Ureter (tissue), 1 donor: Measurements from ENCODE around the gene MPPE1. TPM values are rescaled to one million over a fixed set of nuclear protein-coding genes. Genes with fewer than 3 reads are reported as not detected.

Source experiments
- DNase-seq: peaks from one replicate; pipeline ENCODE4 v3.0.0-alpha.2; 2020; ENCODE audit warnings: low spot score
- total RNA-seq: library from RNA; stranded (reverse); gene quantifications from one replicate; pipeline ENCODE4 v1.2.4, GENCODE V29; 2023
- donor health status: DM: yes; HTN: yes; CAD: no.

The MPPE1 gene
- total RNA-seq, 1 donor from 2014 or later: 49.2 TPM

- DNase-seq: no peak
Observed at GRCh38 chr18:11884396-11885030, 23.6 kb downstream of the MPPE1 start.

- DNase-seq: no peak
Observed at GRCh38 chr18:11883153-11883552, 25.0 kb downstream of the MPPE1 start.

- no peak for DNase-seq
Observed at GRCh38 chr18:11882636-11883035, 25.5 kb downstream of the MPPE1 start.

- DNase-seq: no peak
Observed at GRCh38 chr18:11880586-11881304, 27.4 kb downstream of the MPPE1 start.

GRCh38 chr18:11877497-11878135 lies 30.5 kb downstream of the MPPE1 start:
- DNase-seq: no peak

- no peak for DNase-seq
Observed at GRCh38 chr18:11874676-11875075, 33.4 kb downstream of the MPPE1 start.

- no peak for DNase-seq
Observed at GRCh38 chr18:11873670-11874340, 34.3 kb downstream of the MPPE1 start.

- no peak for DNase-seq
Observed at GRCh38 chr18:11872479-11873136, 35.5 kb downstream of the MPPE1 start.

GRCh38 chr18:11871501-11871900 lies 36.6 kb downstream of the MPPE1 start:
- DNase-seq: no peak

- DNase-seq: no peak
Observed at GRCh38 chr18:11868230-11868629, 39.9 kb downstream of the MPPE1 start.

- no peak for DNase-seq
Observed at GRCh38 chr18:11866764-11867163, 41.4 kb downstream of the MPPE1 start.

- no peak for DNase-seq
Observed at GRCh38 chr18:11866329-11866728, 41.8 kb downstream of the MPPE1 start.

- no peak for DNase-seq
Observed at GRCh38 chr18:11865071-11865470, 43.0 kb downstream of the MPPE1 start.

GRCh38 chr18:11864471-11864870 lies 43.6 kb downstream of the MPPE1 start:
- DNase-seq: no peak

- DNase-seq: no peak
Observed at GRCh38 chr18:11862468-11863137, 45.5 kb downstream of the MPPE1 start.

- DNase-seq: no peak
Observed at GRCh38 chr18:11861583-11862288, 46.4 kb downstream of the MPPE1 start.

GRCh38 chr18:11860594-11861450 lies 47.3 kb downstream of the MPPE1 start:
- no peak for DNase-seq

GRCh38 chr18:11859903-11860407 lies 48.2 kb downstream of the MPPE1 start:
- no peak for DNase-seq

GRCh38 chr18:11859282-11859830 lies 48.8 kb downstream of the MPPE1 start:
- no peak for DNase-seq
